Natural killer cell treated with Interleukin-12 subunit alpha and Interleukin-12 subunit beta and Interleukin-15 and Interleukin-18, amount 100 ng/mL, for 72 hours (primary cell): Measurements from ENCODE around the gene GRIK4. TPM values are rescaled to one million over a fixed set of nuclear protein-coding genes. Genes with fewer than 3 reads are reported as not detected.
"Not testable (repeated sequence)": the region's sequence is repeated elsewhere in the genome, so short reads cannot be mapped to it uniquely, and the experiment has no call there.

Experiments used
- ATAC-seq, 2 donors: fragments of 150-1000 bp; cut with Tn5 transposase in 1 of 2; sonication (Bioruptor Pico), chemical (Tn5 transposase) in 1 of 2; 2 replicates each; pipeline ENCODE4 v1.10.0; 2021
- DNase-seq: peaks from one replicate; pipeline ENCODE4 v3.0.0; 2022; ENCODE audit warnings: low spot score
- H3K27ac Mint-ChIP-seq, 2 donors: 1 replicate in 1 of 2; 2 replicates in 1 of 2; pipeline ENCODE4 v1.8.0; 2022; ENCODE audit warnings: mixed read lengths in 2 of 2, mild to moderate bottlenecking in 1 of 2, moderate library complexity in 1 of 2
- H3K27me3 Mint-ChIP-seq, 2 donors: 1 replicate in 1 of 2; 2 replicates in 1 of 2; pipeline ENCODE4 v1.8.0; 2022; ENCODE audit warnings: mixed read lengths in 2 of 2
- H3K36me3 Mint-ChIP-seq: one replicate; pipeline ENCODE4 v1.8.0; 2022; ENCODE audit warnings: mixed read lengths
- H3K4me1 Mint-ChIP-seq, 2 donors: 1 replicate in 1 of 2; 2 replicates in 1 of 2; pipeline ENCODE4 v1.8.0; 2022; ENCODE audit warnings: low read depth in 2 of 2, mixed read lengths in 2 of 2, mild to moderate bottlenecking in 1 of 2
- H3K4me3 Mint-ChIP-seq: one replicate; pipeline ENCODE4 v1.8.0; 2022; ENCODE audit warnings: mixed read lengths
- H3K9me3 Mint-ChIP-seq: 2 replicates; pipeline ENCODE4 v1.8.0; 2022; ENCODE audit warnings: mixed read lengths
- total RNA-seq, 2 donors: library from RNA; stranded (reverse); gene quantifications; one replicate each; pipeline ENCODE4 v1.2.3, GENCODE V29; 2022

GRIK4 gene
- total RNA-seq, 2 donors from 2014 or later: 1.4 to 1.8 TPM

GRCh38 chr11:120744016-120744994 is 232.8 kb downstream of the GRIK4 start:
- Mint-ChIP-seq H3K27ac (no peak overlapping the region), H3K36me3 (no peaks in the 10 kb centered on the region), H3K9me3 (no peaks in the 10 kb centered on the region), H3K4me3 (no peak overlapping the region), H3K27me3 (peaks cover 5 to 14% of the 10 kb centered on the region in 2 donors), H3K4me1 (no peaks in the 10 kb centered on the region)
- no peak for DNase-seq
- no peak for ATAC-seq

GRCh38 chr11:120746376-120746775 is 234.8 kb downstream of the GRIK4 start:
- peaks cover 5 to 14% of the 10 kb centered on the region in 2 donors for H3K27me3 Mint-ChIP-seq
- H3K4me1 Mint-ChIP-seq: no peaks in the 10 kb centered on the region
- H3K27ac Mint-ChIP-seq: no peak overlapping the region
- no peak for ATAC-seq
- no peak overlapping the region for H3K4me3 Mint-ChIP-seq
- H3K36me3 Mint-ChIP-seq: no peaks in the 10 kb centered on the region
- H3K9me3 Mint-ChIP-seq: no peaks in the 10 kb centered on the region
- no peak for DNase-seq

GRCh38 chr11:120746836-120747609 is 235.5 kb downstream of the GRIK4 start:
- Mint-ChIP-seq H3K4me1 (no peaks in the 10 kb centered on the region), H3K36me3 (no peaks in the 10 kb centered on the region), H3K4me3 (no peak overlapping the region), H3K9me3 (no peaks in the 10 kb centered on the region), H3K27ac (no peak overlapping the region), H3K27me3 (peaks cover 5 to 14% of the 10 kb centered on the region in 2 donors)
- ATAC-seq (no peak), DNase-seq (no peak)

GRCh38 chr11:120747850-120748814 is 236.6 kb downstream of the GRIK4 start:
- no peak for ATAC-seq
- Mint-ChIP-seq H3K4me1 (no peaks in the 10 kb centered on the region), H3K27ac (no peak overlapping the region), H3K4me3 (no peak overlapping the region), H3K9me3 (no peaks in the 10 kb centered on the region), H3K36me3 (no peaks in the 10 kb centered on the region), H3K27me3 (peaks cover 5 to 17% of the 10 kb centered on the region in 2 donors)
- DNase-seq: no peak

GRCh38 chr11:120749395-120749794 is 237.8 kb downstream of the GRIK4 start:
- H3K27me3 Mint-ChIP-seq: peaks cover 5 to 16% of the 10 kb centered on the region in 2 donors
- DNase-seq (no peak), ATAC-seq (no peak)
- H3K9me3 Mint-ChIP-seq: no peaks in the 10 kb centered on the region
- H3K4me3 Mint-ChIP-seq: no peak overlapping the region
- H3K27ac Mint-ChIP-seq: no peak overlapping the region
- no peaks in the 10 kb centered on the region for H3K4me1 Mint-ChIP-seq
- H3K36me3 Mint-ChIP-seq: no peaks in the 10 kb centered on the region

- ATAC-seq (no peak), DNase-seq (no peak)
- H3K4me3 Mint-ChIP-seq: no peak overlapping the region
- H3K27me3 Mint-ChIP-seq: peaks cover 5 to 10% of the 10 kb centered on the region in 2 donors
- no peak overlapping the region for H3K27ac Mint-ChIP-seq
- no peaks in the 10 kb centered on the region for H3K9me3 Mint-ChIP-seq
- H3K36me3 Mint-ChIP-seq: no peaks in the 10 kb centered on the region
- H3K4me1 Mint-ChIP-seq: no peaks in the 10 kb centered on the region
Observed at GRCh38 chr11:120750647-120751549, 239.3 kb downstream of the GRIK4 start.

GRCh38 chr11:120751550-120751949 is 240.0 kb downstream of the GRIK4 start:
- Mint-ChIP-seq H3K4me1 (no peaks in the 10 kb centered on the region), H3K4me3 (no peak overlapping the region), H3K27me3 (peaks cover 5 to 10% of the 10 kb centered on the region in 2 donors), H3K36me3 (no peaks in the 10 kb centered on the region), H3K9me3 (no peaks in the 10 kb centered on the region), H3K27ac (no peak overlapping the region)
- DNase-seq: no peak
- no peak for ATAC-seq

GRCh38 chr11:120752668-120753067 is 241.1 kb downstream of the GRIK4 start:
- Mint-ChIP-seq H3K27ac (no peak overlapping the region), H3K36me3 (no peaks in the 10 kb centered on the region), H3K4me3 (no peak overlapping the region), H3K4me1 (no peaks in the 10 kb centered on the region), H3K9me3 (no peaks in the 10 kb centered on the region), H3K27me3 (peaks cover 5 to 10% of the 10 kb centered on the region in 2 donors)
- ATAC-seq: no peak
- DNase-seq: no peak

GRCh38 chr11:120756931-120757330 is 245.4 kb downstream of the GRIK4 start:
- Mint-ChIP-seq H3K27me3 (peaks cover 0 to 3% of the 10 kb centered on the region in 2 donors), H3K4me3 (no peak overlapping the region), H3K9me3 (no peaks in the 10 kb centered on the region), H3K27ac (no peak overlapping the region), H3K36me3 (no peaks in the 10 kb centered on the region), H3K4me1 (no peaks in the 10 kb centered on the region)
- DNase-seq (no peak), ATAC-seq (peak in 1 of 2 donors; percentile 45)

GRCh38 chr11:120759046-120759445 is 247.5 kb downstream of the GRIK4 start:
- H3K27ac Mint-ChIP-seq: no peak overlapping the region
- no peak overlapping the region for H3K4me3 Mint-ChIP-seq
- H3K4me1 Mint-ChIP-seq: no peaks in the 10 kb centered on the region
- H3K9me3 Mint-ChIP-seq: peaks cover 2% of the 10 kb centered on the region
- ATAC-seq: no peak
- H3K36me3 Mint-ChIP-seq: no peaks in the 10 kb centered on the region
- DNase-seq: no peak
- H3K27me3 Mint-ChIP-seq: peaks cover 0 to 4% of the 10 kb centered on the region in 2 donors

- not testable (repeated sequence) for DNase-seq
Observed at GRCh38 chr11:120765710-120766109, 254.2 kb downstream of the GRIK4 start.

GRCh38 chr11:120766318-120766717 is 254.8 kb downstream of the GRIK4 start:
- ATAC-seq: no peak

More at GRCh38 chr11:120765710-120766109, 254.2 kb downstream of the GRIK4 start:
- H3K4me1 Mint-ChIP-seq, ATAC-seq, H3K4me3 Mint-ChIP-seq, H3K27ac Mint-ChIP-seq, H3K9me3 Mint-ChIP-seq: not testable (repeated sequence)
- Mint-ChIP-seq H3K36me3 (peaks cover 22% of the 10 kb centered on the region), H3K27me3 (peaks cover 9 to 13% of the 10 kb centered on the region in 2 donors)

More at GRCh38 chr11:120766318-120766717, 254.8 kb downstream of the GRIK4 start:
- no peak for DNase-seq
- no peak overlapping the region for H3K4me3 Mint-ChIP-seq
- H3K36me3 Mint-ChIP-seq: peaks cover 22% of the 10 kb centered on the region
- no peak overlapping the region for H3K27ac Mint-ChIP-seq
- H3K4me1 Mint-ChIP-seq: peaks cover 2 to 5% of the 10 kb centered on the region in 2 donors
- H3K27me3 Mint-ChIP-seq: peaks cover 9 to 13% of the 10 kb centered on the region in 2 donors
- peaks cover 7% of the 10 kb centered on the region for H3K9me3 Mint-ChIP-seq
